ENCODE measurements around the gene FMO1.

- no peak for TF ChIP-seq CTCF (IDR thresholded peaks at IDR 0.05)
- TF ChIP-seq POLR2A (IDR thresholded peaks at IDR 0.05), result no peak
- TF ChIP-seq EP300 (IDR thresholded peaks at IDR 0.05), result no peak
These were observed 85.8 kb downstream of the FMO1 start for GRCh38 chr1:171334024-171334640.
